Activated CD8-positive, alpha-beta T cell treated with anti-CD3 and anti-CD28 coated beads for 36 hours (primary cell): ENCODE data around the gene LMAN1L. TPM values are rescaled to one million over a fixed set of nuclear protein-coding genes. Genes with fewer than 3 reads are reported as not detected.

ENCODE experiments used
- ATAC-seq: fragments of 200-7000 bp; cut with Tn5 transposase; one replicate; pipeline ENCODE4 v1.10.0; 2021; ENCODE audit warnings: mild to moderate bottlenecking, moderate library complexity
- CTCF ChIA-PET: fragments of 350-600 bp; sonication (Branson Sonifier 250); formaldehyde crosslinking; loops from one replicate; lab custom pipeline; 2021; ENCODE audit warnings: antibody characterized with exemption; lab: Charles Lee
- POLR2A ChIA-PET: fragments of 350-600 bp; sonication (Branson Sonifier 250); formaldehyde crosslinking; loops from one replicate; lab custom pipeline; 2021; ENCODE audit warnings: antibody characterized with exemption; lab: Charles Lee
- DNase-seq: peaks from one replicate; pipeline ENCODE4 v3.0.0-alpha.2; 2020
- H3K27ac Mint-ChIP-seq: one replicate; pipeline ENCODE4 v1.8.0; 2021; ENCODE audit warnings: mild to moderate bottlenecking, mixed read lengths
- H3K27me3 Mint-ChIP-seq: one replicate; pipeline ENCODE4 v1.8.0; 2021; ENCODE audit warnings: mixed read lengths
- H3K36me3 Mint-ChIP-seq: one replicate; pipeline ENCODE4 v1.8.0; 2021; ENCODE audit warnings: low read depth, mixed read lengths
- H3K4me1 Mint-ChIP-seq: one replicate; pipeline ENCODE4 v1.8.0; 2021; ENCODE audit warnings: low read depth, mixed read lengths
- H3K4me3 Mint-ChIP-seq: one replicate; pipeline ENCODE4 v1.8.0; 2021; ENCODE audit warnings: mild to moderate bottlenecking, moderate library complexity, mixed read lengths
- H3K9me3 Mint-ChIP-seq: one replicate; pipeline ENCODE4 v1.8.0; 2021; ENCODE audit warnings: mixed read lengths
- CTCF ChIP-seq: fragments of 200-600 bp; IDR thresholded peaks from one replicate; pipeline ENCODE4 v1.8.0; 2022; ENCODE audit warnings: antibody characterized with exemption, mild to moderate bottlenecking
- intact Hi-C: fragments of 100-400 bp; cut with micrococcal nuclease; formaldehyde crosslinking; loops from one replicate; pipeline ENCODE4 v1.10.0; 2022
- total RNA-seq, 2 experiments: library from RNA; stranded (reverse); gene quantifications; one replicate each; pipeline ENCODE4 v1.2.3, GENCODE V29; 2021

LMAN1L gene
- total RNA-seq, 2 experiments from 2014 or later, result 0.11 TPM; not detected in 1

- H3K27ac Mint-ChIP-seq, result peak overlapping the region; percentile 98
- POLR2A ChIA-PET, result interaction anchor here (0.6 to 21.2 kb wide), 14 partner anchors 3 to 245 kb away, joined by 3 to 410 read pairs (median 5); partner anchors contain the start of genes COX5A and CSK
- H3K4me1 Mint-ChIP-seq, result peaks cover 53% of the 10 kb centered on the region
- TF ChIP-seq CTCF, result peak; percentile 81
- CTCF ChIA-PET, result interaction anchor here (0.7 to 30.3 kb wide), 16 partner anchors 1 to 414 kb away, joined by 3 to 1327 read pairs (median 4); partner anchors contain the start of genes C15orf39, CSK and MPI
- no peaks in the 10 kb centered on the region for H3K9me3 Mint-ChIP-seq
- peaks cover 77% of the 10 kb centered on the region for H3K36me3 Mint-ChIP-seq
- no peaks in the 10 kb centered on the region for H3K27me3 Mint-ChIP-seq
- intact Hi-C loops, result loop anchor here (5.0 kb wide), 1 partner anchor 385 kb away; no protein-coding TSS in a partner anchor
- peak overlapping the region; percentile 98 for H3K4me3 Mint-ChIP-seq
- peak; percentile 70 for ATAC-seq
- DNase-seq, result peak; percentile 98
These were observed 25.2 kb upstream of the LMAN1L start for GRCh38 chr15:74787251-74788041.

GRCh38 chr15:74788042-74788682 is 24.5 kb upstream of the LMAN1L start:
- no peak for ATAC-seq
- no peak for TF ChIP-seq CTCF
- H3K9me3 Mint-ChIP-seq, result no peaks in the 10 kb centered on the region
- ChIA-PET POLR2A (interaction anchor here (1.0 to 21.2 kb wide), 9 partner anchors 3 to 246 kb away, joined by 3 to 410 read pairs (median 5); partner anchors contain the start of gene CSK), CTCF (interaction anchor here (0.9 to 30.3 kb wide), 13 partner anchors 0 to 414 kb away, joined by 3 to 1327 read pairs (median 5); partner anchors contain the start of genes C15orf39, CSK and MPI)
- H3K4me1 Mint-ChIP-seq, result peaks cover 60% of the 10 kb centered on the region
- H3K27ac Mint-ChIP-seq, result peak overlapping the region; percentile 98
- DNase-seq, result no peak
- peaks cover 74% of the 10 kb centered on the region for H3K36me3 Mint-ChIP-seq
- peak overlapping the region; percentile 98 for H3K4me3 Mint-ChIP-seq
- no peaks in the 10 kb centered on the region for H3K27me3 Mint-ChIP-seq
- intact Hi-C loops, result loop anchor here (5.0 kb wide), 1 partner anchor 386 kb away; no protein-coding TSS in a partner anchor

- peaks cover 69% of the 10 kb centered on the region for H3K36me3 Mint-ChIP-seq
- peak; percentile 87 for DNase-seq
- peak overlapping the region; percentile 98 for H3K27ac Mint-ChIP-seq
- intact Hi-C loops, result loop anchor here (5.0 kb wide), 1 partner anchor 386 kb away; no protein-coding TSS in a partner anchor
- no peak for TF ChIP-seq CTCF
- POLR2A ChIA-PET, result interaction anchor here (1.0 to 21.2 kb wide), 7 partner anchors 2 to 246 kb away, joined by 3 to 410 read pairs (median 10); partner anchors contain the start of gene CSK
- CTCF ChIA-PET, result interaction anchor here (0.9 to 30.3 kb wide), 10 partner anchors 0 to 413 kb away, joined by 3 to 1327 read pairs (median 6); partner anchors contain the start of genes C15orf39, CSK and MPI
- peak; percentile 28 for ATAC-seq
- no peaks in the 10 kb centered on the region for H3K27me3 Mint-ChIP-seq
- peak overlapping the region; percentile 98 for H3K4me3 Mint-ChIP-seq
- no peaks in the 10 kb centered on the region for H3K9me3 Mint-ChIP-seq
- peaks cover 65% of the 10 kb centered on the region for H3K4me1 Mint-ChIP-seq
These were observed 23.9 kb upstream of the LMAN1L start for GRCh38 chr15:74788683-74789151.

- ATAC-seq (no peak), DNase-seq (peak; percentile 61)
- peaks cover 65% of the 10 kb centered on the region for H3K36me3 Mint-ChIP-seq
- H3K4me1 Mint-ChIP-seq, result peaks cover 67% of the 10 kb centered on the region
- intact Hi-C loops, result loop anchor here (5.0 kb wide), 1 partner anchor 387 kb away; no protein-coding TSS in a partner anchor
- peak overlapping the region; percentile 98 for H3K27ac Mint-ChIP-seq
- no peak for TF ChIP-seq CTCF
- no peaks in the 10 kb centered on the region for H3K27me3 Mint-ChIP-seq
- H3K4me3 Mint-ChIP-seq, result peak overlapping the region; percentile 98
- ChIA-PET CTCF (interaction anchor here (25.9 to 30.3 kb wide), 2 partner anchors 1 to 12 kb away, joined by 1327 read pairs; partner anchors contain the start of gene CSK), POLR2A (interaction anchor here (1.0 to 21.2 kb wide), 5 partner anchors 2 to 157 kb away, joined by 3 to 410 read pairs (median 20); partner anchors contain the start of gene CSK)
- no peaks in the 10 kb centered on the region for H3K9me3 Mint-ChIP-seq
These were observed 23.4 kb upstream of the LMAN1L start for GRCh38 chr15:74789171-74789631.
